DOHH2 (cell line): ENCODE results near the gene ING4.

Experiments used
- H3F3A ChIP-seq: fragments of 200-600 bp; sonication (generic), shearing (Covaris generic); 2 replicates; pipeline ENCODE4 v1.6.0; 2016; ENCODE audit warnings: antibody characterized with exemption, mild to moderate bottlenecking; ENCODE audit not compliant: control insufficient read depth, insufficient read depth
- H3K27ac ChIP-seq: fragments of 200-600 bp; sonication (generic); 2 replicates; pipeline ENCODE4 v1.5.1; 2014; ENCODE audit warnings: low read depth, mild to moderate bottlenecking, low read length, moderate library complexity
- H3K27me3 ChIP-seq: fragments of 200-600 bp; sonication (generic); 2 replicates; pipeline ENCODE4 v1.6.1; 2014; ENCODE audit warnings: mild to moderate bottlenecking, low read length, mixed read lengths; ENCODE audit not compliant: control insufficient read depth
- H3K36me3 ChIP-seq: fragments of 200-600 bp; sonication (generic); 2 replicates; pipeline ENCODE4 v1.6.1; 2014; ENCODE audit warnings: mild to moderate bottlenecking, low read length, moderate library complexity, mixed read lengths; ENCODE audit not compliant: control insufficient read depth
- H3K4me1 ChIP-seq: fragments of 200-600 bp; sonication (generic); 2 replicates; pipeline ENCODE4 v1.6.1; 2014; ENCODE audit warnings: mild to moderate bottlenecking, low read length, mixed read lengths; ENCODE audit not compliant: control insufficient read depth
- H3K4me2 ChIP-seq: fragments of 200-600 bp; sonication (generic); 2 replicates; pipeline ENCODE4 v1.6.0; 2014; ENCODE audit warnings: mild to moderate bottlenecking, low read length, moderate library complexity
- H3K4me3 ChIP-seq: fragments of 200-600 bp; sonication (generic); 2 replicates; pipeline ENCODE4 v1.5.1; 2014; ENCODE audit warnings: mild to moderate bottlenecking, low read length, mixed read lengths
- H3K79me2 ChIP-seq: fragments of 200-600 bp; sonication (generic); 2 replicates; pipeline ENCODE4 v1.6.1; 2014; ENCODE audit warnings: mild to moderate bottlenecking, low read length, mixed read lengths; ENCODE audit not compliant: control insufficient read depth
- H3K9me2 ChIP-seq: fragments of 200-600 bp; sonication (generic); replicated peaks from 2 replicates; pipeline ENCODE4 v1.6.1; 2014; ENCODE audit warnings: mild to moderate bottlenecking, low read length, mixed read lengths; ENCODE audit not compliant: control insufficient read depth
- H3K9me3 ChIP-seq: fragments of 200-600 bp; sonication (generic); 2 replicates; pipeline ENCODE4 v1.6.1; 2014; ENCODE audit warnings: antibody characterized with exemption, low read length, mixed read lengths; ENCODE audit not compliant: control insufficient read depth, insufficient read depth
- H4K20me1 ChIP-seq: fragments of 200-600 bp; sonication (generic); 2 replicates; pipeline ENCODE4 v1.6.0; 2014; ENCODE audit warnings: low read depth, mild to moderate bottlenecking, antibody characterized with exemption, low read length, moderate library complexity; ENCODE audit not compliant: control insufficient read depth, insufficient read depth
- CTCF ChIP-seq: fragments of 200-600 bp; sonication (generic); IDR thresholded peaks from one replicate; pipeline ENCODE4 v1.5.1; 2014; ENCODE audit warnings: antibody characterized with exemption, mild to moderate bottlenecking, low read depth, low read length; ENCODE audit not compliant: poor library complexity, severe bottlenecking
- EZH2phosphoT487 ChIP-seq: fragments of 200-600 bp; sonication (generic); IDR thresholded peaks from 2 replicates; pipeline ENCODE4 v1.6.1; 2017; ENCODE audit warnings: borderline replicate concordance, mild to moderate bottlenecking, antibody characterized with exemption, low read length, moderate library complexity, mixed read lengths

Gene ING4

DNA sequence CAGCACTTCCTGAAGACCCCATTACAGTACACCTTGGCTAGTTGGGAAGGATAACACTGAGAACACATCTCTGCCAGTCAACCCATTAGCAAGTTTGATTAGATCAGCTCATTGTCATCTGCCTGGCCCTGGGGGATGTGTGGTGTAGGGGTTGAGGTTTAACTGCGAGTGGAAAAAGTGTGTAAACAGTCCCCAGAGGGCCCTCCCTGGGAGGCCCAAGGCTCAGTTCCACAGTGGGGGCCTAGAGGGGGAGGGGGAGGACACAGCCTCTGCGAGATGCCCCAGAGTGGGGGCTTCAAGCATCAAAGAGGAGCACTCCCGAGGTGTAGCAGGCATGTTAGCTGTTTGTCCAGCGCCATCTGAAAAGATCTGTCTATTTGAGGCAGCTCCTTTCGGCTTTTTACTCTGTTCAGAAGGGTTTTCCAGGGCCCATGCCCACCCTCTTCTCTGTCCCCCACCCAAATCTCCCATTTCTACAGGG is 27.5 kb downstream of the ING4 start:
- no peak for TF ChIP-seq EZH2phosphoT487
- TF ChIP-seq CTCF, result no peak
- Histone ChIP-seq H3K79me2 (peaks cover 49% of the 10 kb centered on the region), H3F3A (peaks cover 11% of the 10 kb centered on the region), H3K9me2 (no peaks in the 10 kb centered on the region), H3K27ac (peak overlapping the region; percentile 95), H3K4me1 (peaks cover 92% of the 10 kb centered on the region), H3K27me3 (no peaks in the 10 kb centered on the region), H3K4me2 (peak overlapping the region; percentile 98), H3K9me3 (no peaks in the 10 kb centered on the region), H3K36me3 (peaks cover 18% of the 10 kb centered on the region), H3K4me3 (peak overlapping the region; percentile 76), H4K20me1 (no peaks in the 10 kb centered on the region)

DNA sequence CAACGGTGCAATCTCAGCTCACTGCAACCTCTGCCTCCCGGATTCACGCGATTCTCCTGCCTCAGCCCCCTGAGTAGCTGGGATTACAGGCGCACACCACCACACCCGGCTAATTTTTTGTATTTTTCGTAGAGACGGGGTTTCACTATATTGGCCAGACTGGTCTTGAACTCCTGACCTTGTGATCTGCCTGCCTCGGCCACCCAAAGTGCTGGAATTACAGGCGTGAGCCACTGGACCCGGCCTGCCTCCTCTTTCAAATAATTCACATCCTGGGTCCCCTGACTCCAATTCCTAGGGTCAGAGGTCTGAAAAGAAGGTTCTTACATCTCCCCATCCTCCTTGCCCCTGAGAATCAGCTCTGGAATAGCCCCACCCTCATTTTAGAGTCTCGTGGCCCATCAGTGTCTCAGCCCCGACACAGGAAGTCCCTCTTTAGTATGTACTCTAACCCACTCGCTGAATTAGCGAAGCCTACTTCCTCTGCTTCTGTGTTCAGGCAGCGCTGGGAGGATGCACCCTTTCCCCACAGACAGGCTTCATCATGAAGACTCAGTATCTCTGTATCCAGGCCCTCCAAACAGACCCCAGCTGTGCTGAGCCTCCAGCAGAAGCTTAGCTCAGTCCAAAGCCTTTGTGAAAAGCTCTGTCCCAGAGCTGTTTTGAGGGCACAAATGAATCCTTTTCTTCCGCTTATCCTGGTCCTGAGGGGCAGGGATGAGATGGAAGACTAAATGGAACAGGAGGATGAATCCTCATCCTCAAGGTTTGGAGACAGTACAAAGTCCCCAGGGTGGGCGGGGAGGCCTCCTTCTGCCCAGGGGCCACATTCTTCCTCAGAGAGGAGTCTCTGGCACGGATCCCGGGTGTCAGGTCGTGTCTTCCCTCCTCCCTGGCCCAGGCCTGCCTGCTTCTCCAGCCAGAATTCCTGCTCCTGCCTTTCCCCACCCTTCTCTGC is 30.6 kb downstream of the ING4 start:
- Histone ChIP-seq H4K20me1 (no peaks in the 10 kb centered on the region), H3K27me3 (no peaks in the 10 kb centered on the region), H3F3A (peaks cover 13% of the 10 kb centered on the region), H3K36me3 (peaks cover 18% of the 10 kb centered on the region), H3K79me2 (peaks cover 63% of the 10 kb centered on the region), H3K9me3 (no peaks in the 10 kb centered on the region), H3K4me1 (peaks cover 86% of the 10 kb centered on the region), H3K9me2 (no peaks in the 10 kb centered on the region), H3K4me2 (peak overlapping the region; percentile 98), H3K27ac (peak overlapping the region; percentile 95), H3K4me3 (peak overlapping the region; percentile 76)
- TF ChIP-seq EZH2phosphoT487, result no peak
- no peak for TF ChIP-seq CTCF

GRCh38 chr12:6631549-6631961 is 31.4 kb downstream of the ING4 start:
- H3K4me1 ChIP-seq, result peaks cover 86% of the 10 kb centered on the region
- H3K4me3 ChIP-seq, result peak overlapping the region; percentile 76
- no peaks in the 10 kb centered on the region for H3K9me2 ChIP-seq
- peak overlapping the region; percentile 95 for H3K27ac ChIP-seq
- no peaks in the 10 kb centered on the region for H4K20me1 ChIP-seq
- no peaks in the 10 kb centered on the region for H3K9me3 ChIP-seq
- peaks cover 68% of the 10 kb centered on the region for H3K79me2 ChIP-seq
- no peaks in the 10 kb centered on the region for H3K27me3 ChIP-seq
- no peak for TF ChIP-seq EZH2phosphoT487
- no peak for TF ChIP-seq CTCF
- H3K36me3 ChIP-seq, result peaks cover 19% of the 10 kb centered on the region
- H3K4me2 ChIP-seq, result peak overlapping the region; percentile 98
- peaks cover 20% of the 10 kb centered on the region for H3F3A ChIP-seq
